HL-60/S4 treated with phorbol 12-myristate 13-acetate at 8.2 ng/mL for 4 days and 3 days (cell line): Measurements from ENCODE around the gene ZFAND2A.
"Not testable (repeated sequence)": the region's sequence is repeated elsewhere in the genome, so short reads cannot be mapped to it uniquely, and the experiment has no call there.

Experiments used
- in situ Hi-C: fragments of 300-500 bp; cut with MboI; formaldehyde crosslinking; loops from 2 replicates; pipeline ENCODE4 v1.15.0; 2022; ENCODE audit warnings: low sequenced_read_pairs

ZFAND2A gene

DNA sequence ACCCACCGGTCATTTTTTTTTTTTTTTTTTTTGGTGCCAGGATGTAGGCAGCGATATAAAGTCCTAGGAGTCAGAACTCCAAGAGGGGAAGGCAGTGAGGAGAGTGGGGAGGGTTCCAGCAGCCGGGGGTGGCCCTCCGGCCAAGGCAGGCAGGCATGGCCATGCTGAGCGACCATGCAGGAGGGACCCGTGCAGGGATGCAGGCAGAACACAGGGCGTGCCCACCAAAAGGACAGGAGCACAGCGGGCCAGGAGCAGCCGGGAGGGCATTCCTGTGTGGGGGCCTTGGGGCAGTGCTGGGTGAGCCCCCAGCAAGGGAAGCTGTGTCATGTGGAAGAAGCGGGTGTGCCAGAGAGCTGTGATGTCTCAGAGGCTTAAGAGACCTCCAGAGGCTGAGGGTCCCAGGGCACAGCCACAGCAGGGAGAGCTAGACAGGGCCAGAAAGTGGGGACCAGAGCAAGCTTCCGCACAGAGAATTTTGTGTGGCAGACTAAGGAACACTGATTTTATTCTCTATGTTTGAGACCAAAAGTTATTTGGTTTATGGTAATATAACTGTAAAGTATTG is 5.7 kb downstream of the ZFAND2A start:
- in situ Hi-C loops: no loop called here

DNA sequence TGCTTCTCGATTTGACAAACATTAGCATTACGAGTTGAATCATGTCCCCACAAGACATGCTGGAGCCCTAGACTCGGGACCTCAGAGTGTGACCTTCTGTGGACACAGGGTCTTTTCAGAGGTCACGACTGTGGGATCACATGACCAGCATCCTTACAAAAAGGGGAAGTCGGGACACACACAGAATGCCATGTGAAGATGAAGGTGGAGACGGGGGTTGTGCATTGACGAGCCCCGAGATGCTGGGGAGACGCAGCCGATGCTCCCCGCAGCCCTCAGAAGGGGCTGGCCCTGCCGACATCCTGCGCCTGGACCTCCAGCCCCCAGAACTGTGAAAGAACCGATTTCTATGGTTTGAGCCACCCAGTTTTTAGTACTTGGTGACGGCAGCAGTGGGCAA is 7.5 kb downstream of the ZFAND2A start:
- in situ Hi-C loops: no loop called here

DNA sequence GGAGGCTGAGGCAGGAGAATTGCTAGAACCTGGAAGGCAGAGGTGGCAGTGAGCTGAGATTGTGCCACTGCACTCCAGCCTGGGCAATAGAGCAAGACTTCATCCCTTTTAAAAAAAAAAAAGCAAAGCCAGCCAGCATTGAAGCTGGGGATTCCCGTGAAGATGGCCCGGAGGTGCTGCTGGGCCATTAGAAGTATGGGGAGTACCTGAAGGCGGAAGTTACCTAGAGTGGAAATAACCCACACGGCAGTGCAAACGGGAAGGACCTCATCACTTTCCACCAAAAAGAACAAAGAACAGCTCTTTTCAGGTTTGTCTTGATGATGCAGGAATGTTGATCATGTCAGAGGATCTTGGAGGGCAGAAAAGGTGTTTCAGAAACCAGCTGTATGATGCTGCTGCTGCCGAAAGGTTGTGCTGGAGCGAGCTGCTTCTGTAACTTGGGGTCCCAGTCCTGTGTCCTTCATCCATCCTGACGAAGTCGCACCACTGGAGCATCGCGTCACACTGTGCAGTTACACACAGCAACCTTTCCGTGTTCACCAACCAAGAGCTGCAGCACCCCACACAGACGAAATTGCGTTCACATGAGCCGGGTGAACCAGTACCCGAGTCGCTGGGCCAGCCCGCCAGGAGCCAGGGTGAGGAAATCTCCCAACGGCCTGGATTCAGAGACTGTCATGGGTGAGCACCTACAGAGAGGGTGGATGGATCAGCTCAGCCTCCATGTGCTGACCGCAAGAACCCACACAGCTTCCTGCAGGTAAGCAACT is 8.2 kb downstream of the ZFAND2A start:
- in situ Hi-C loops: no loop called here

DNA sequence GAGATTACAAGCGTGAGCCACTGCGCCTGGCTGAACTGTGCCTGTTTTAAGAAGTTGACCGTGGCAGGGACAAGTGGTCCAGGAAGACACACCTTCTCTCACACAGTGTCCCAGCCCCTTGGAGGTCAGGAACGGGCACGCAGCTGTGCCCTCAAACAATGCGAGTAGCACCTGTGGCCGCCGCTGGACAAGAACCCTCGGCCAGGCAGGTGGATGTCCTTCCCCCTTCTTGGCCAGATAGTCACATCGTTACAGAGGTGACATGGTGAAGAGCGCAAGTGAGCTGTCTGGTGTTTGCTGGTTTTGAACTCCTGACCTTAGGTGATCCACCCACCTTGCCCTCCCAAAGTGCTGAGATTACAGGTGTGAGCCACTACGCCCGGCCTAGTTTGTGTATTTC is 8.8 kb downstream of the ZFAND2A start:
- in situ Hi-C loops: no loop called here

DNA sequence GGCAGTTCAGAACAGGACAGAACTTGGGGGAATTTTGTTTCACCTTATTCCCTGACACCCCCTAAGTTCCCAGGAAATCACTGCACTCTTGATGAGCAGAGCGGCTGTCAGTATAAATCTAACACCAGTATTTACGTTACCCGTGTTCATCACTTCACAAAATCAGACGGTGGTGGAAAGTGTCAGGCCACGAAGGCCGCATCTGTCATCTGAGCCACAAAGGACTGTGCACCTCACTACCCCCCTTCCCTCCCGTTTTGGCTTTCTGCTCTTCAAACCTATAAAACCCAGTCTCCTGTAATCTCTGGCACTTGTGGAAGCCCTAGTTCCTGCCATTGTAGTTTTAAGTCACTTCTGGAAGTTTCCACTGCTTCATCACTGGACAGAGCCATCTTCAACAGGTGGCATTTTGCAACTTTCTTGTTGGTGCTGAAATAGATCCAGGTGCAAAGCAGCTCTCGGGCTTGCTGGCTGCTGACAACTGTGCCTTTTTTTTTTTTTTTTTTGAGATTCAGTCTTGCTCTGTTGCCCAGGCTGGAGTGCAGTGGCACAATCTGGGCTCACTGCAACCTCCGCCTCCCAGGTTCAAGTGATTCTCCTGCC is 9.5 kb downstream of the ZFAND2A start:
- in situ Hi-C loops: no loop called here

DNA sequence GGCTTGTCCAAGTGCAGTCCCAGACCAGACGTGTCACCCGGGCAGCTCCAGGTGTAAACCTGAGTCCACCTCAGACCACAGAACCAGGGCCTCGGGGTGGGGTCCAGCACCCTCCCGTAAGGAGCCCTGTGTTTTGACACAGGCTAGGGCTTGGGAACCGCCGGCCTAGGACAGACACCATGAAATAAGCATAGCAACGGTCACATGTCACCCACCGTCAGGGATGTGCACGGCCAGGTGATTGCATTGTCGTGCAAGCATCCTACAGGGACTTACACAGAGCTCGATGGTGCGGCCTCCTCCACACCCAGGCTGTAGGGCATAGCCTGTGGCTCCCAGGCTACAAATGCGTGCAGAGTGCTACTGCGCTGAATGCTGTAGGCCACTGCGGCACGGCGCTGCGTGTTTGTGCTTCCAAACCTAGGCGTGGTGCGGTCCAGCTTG is 10.6 kb downstream of the ZFAND2A start:
- in situ Hi-C loops: no loop called here

DNA sequence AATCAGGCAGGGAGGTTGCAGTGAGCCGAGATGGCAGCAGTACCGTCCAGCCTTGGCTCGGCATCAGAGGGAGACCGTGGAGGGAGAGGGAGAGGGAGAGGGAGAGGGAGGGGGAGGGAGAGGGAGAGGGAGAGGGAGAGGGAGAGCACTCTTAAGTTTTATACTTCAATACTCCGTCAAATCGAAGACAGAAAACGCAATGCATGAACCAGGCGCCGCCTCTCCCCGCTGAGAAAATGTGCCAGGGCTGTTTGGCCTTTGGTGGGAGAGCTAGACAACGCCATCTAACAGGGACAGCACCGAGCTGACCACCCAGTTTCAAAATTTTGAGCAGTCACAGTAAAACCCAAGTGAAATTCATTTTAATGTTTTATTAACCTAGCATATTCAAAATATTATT is 12.1 kb downstream of the ZFAND2A start:
- in situ Hi-C loops: not testable (repeated sequence)

DNA sequence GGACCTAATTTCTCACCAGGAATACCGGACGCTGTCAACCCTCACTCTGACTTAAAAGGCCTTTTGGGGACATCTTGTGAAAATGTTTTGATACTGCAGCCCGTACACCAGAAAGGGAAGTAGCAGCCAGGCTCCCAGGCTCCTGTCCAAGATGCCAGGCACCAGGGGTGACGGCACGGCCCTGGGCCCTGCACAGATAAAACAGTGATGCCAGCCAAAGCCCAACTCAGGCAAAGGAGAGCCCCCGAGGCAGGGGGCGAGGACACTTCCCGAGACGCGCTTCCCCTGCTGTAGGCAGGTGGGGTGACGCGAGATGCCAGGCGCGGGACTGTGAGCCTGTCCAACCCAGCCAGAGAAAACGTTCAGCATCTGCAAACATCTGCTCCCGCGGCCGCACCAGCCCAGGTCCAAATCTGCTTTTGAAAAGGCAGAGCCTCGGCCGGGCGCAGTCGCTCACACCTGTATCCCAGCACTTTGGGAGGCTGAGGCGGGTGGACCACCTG is 15.7 kb downstream of the ZFAND2A start:
- in situ Hi-C loops: no loop called here

DNA sequence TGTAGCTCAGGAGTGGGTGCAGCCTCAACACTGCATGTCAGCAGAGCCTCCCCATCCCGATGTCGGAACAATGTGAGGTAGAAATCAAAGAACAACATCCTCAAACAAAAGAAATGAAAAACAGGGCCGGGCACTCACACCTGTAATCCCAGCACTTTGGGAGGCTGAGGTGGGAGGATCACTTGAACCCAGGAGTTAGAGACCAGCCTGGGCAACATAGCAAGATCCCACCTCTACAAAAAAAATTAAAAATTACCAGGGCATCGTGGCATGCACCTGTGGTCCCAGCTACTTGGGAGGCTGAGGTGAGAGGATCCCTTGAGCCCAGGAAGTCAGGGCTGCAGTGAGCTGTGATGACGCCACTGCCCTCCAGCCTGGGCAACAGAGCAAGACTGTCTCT is 17.0 kb downstream of the ZFAND2A start:
- in situ Hi-C loops: not testable (repeated sequence)

DNA sequence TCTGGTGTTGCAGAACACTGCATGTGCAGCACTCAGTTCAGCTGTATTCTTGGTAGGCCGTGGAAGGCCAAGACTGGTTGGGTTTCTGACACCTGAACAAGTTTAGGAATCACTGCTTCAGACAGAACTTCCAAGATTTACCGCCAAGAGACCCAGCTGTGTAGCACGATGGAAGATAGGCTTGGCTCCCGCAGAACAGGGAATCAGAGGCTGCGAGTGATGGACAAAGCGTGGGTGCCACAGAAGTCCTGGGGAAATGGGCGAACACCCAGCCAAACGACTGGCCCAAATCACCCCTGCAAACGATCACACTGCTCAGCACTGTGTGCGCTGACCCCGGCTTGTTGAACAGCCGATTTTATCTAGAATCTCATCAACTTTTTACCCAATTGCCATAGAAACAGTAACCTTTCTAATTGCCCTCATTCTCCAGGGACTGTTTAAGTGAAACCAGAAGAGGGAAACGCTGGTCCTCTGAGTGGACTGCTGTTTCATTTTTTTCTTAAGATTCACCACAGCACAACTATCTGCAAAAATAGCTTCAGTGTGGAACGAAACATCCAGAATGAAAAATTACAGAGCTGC is 17.9 kb downstream of the ZFAND2A start:
- in situ Hi-C loops: no loop called here

DNA sequence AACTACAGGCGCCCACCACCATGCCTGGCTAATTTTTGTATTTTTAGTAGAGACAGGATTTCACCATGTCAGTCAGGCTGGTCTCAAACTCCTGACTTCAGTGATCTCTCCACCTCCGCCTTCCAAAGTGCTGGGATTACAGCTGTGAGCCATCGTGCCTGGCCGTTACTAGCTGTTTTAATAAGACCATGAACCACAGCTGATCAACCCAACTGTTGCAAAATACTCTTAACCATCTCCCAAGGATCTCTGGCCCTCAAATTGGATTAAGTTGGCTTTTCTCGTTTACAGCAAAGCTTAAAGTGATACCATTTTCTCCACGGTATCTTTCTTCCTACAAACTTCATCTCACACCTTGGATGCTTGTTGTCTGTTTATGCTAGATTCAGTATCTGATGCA is 18.3 kb downstream of the ZFAND2A start:
- in situ Hi-C loops: no loop called here

DNA sequence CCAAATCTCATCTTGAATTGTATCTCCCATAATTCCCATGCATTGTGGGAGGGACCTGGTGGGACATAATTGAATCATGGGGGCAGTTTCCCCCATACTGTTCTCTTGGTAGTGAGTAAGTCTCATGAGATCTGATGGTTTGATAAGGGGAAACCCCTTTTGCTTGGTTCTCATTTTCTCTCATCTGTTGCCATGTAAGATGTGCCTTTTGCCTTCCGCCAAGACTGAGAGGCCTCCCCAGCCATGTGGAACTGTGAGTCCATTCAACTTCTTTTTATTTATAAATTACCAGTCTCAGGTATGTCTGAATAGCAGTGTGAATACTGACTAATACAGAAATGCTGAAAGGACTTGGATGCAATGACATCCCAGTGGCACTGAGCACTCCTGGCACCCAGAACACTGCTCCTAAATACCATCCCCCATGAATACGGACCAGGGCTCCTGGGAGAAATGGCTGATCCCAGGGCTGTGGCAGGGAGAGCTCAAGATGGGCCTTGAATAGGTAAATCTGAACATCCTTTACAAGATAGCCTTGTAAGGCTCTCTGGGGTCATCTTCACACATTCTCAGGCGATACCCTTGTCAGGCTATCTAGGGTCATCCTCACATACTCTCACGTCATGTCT is 19.4 kb downstream of the ZFAND2A start:
- in situ Hi-C loops: no loop called here

DNA sequence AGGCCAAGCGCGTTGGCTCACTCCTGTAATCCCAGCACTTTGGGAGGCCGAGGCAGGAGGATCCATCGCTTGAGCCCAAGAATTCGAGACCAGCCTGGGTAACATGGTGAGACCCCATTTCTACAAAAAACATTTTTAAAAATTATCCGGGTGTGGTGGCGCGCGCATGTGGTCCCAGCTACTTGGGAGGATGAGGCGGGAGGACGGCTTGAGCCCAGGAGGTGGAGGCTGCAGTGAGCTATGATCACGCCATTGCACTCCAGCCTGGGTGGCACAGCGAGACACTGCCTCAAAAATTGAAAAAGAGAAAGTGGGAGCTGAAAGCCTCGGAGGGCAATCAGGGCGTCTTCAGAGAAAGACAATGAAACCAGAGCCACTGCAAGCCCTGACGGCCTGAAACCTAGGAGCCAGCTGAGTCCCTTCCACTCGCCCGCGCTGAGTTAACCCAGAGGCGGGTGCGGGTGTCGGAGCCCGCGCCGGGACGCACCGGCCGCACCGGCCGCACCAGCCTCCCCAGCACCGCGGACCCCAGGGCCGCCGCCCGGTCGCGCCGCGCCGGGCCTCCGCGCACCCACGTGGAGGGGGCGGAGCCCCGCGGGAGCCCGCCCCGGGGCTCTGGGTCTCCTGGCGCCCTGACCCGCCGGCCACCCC is 22.4 kb downstream of the ZFAND2A start:
- in situ Hi-C loops: no loop called here

DNA sequence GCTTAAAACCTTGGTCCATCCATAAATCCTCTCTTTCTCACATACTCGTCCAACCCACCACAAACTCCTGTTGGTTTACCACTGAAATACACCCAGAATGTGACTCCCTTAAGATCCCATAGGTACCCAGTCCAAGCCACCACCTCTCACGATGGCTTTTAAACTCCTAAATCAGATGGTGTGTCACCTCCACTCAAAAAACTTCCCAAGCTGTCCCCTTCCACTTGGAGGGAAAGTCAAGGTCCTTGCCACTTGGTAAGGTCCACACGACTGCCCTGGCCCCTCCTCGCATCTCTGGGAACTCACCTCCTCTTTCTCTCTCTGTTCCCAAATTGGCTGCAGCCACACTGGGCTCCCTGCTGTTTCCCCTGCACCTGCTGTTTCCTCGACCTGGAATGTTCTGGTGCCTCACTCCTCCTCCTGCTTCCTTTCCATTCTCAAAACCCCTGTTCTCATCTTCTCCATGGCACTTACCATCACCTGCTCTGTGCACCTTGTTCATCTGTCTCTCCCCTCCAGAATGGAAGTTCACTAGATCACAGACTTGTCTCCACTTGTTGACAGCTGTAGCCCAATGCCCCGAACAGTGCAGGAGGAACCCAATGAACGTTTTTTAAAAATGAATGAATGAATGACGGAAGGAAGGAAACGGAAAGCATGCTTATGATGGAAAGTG is 23.0 kb downstream of the ZFAND2A start:
- in situ Hi-C loops: no loop called here

DNA sequence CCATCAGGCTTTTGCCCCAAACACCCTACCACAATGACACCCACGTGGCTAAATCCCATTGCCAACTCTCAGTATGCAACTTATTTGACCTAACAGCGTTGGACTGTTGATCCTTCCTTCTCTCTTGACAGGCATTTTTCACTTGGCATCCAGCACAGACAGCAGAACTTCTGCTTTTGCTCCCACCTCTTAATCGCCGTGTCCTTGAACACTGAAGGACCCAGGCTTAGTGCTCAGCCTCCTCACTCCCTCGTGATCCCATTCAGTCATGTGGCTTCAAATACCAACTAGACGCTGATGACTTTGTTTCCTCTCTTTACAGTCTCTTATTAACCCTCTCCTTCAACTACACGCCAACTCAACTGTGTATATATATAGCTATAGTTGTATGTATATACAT is 25.0 kb downstream of the ZFAND2A start:
- in situ Hi-C loops: no loop called here

DNA sequence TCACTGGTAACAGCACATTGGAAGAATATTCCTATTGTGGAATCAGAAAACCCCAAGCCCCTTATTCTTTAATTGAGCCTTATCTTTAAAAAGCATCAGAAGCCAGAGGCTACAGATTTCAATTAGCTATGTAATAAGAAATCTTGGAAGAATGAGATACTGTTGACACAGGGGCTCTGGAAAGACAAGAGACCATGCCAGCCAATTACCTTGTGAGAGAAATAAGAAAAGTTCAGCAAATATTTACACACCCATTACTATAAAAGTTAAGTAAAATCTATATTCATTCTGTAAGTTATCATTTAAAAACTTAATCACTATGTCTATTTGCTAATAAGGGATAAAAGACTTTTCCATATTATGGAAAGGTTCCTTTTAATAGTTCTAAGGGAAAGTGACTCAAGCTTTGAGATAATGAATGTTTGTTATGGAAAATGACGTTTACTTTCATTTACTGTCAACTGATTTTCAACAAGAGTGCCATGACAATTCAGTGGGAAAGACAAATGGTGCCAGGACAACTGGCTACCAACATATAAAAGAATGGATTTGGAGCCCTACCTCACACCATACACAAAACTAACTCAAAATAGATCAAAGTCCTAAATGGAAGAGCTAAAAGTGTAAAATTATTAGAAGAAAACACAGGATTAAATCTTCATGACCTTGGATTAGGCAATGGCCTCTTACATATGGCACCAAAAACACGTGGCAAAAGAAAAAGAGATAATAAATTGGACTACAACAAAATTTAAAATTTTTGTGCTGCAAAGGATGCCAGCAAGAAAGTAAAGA is 28.3 kb downstream of the ZFAND2A start:
- in situ Hi-C loops: no loop called here

DNA sequence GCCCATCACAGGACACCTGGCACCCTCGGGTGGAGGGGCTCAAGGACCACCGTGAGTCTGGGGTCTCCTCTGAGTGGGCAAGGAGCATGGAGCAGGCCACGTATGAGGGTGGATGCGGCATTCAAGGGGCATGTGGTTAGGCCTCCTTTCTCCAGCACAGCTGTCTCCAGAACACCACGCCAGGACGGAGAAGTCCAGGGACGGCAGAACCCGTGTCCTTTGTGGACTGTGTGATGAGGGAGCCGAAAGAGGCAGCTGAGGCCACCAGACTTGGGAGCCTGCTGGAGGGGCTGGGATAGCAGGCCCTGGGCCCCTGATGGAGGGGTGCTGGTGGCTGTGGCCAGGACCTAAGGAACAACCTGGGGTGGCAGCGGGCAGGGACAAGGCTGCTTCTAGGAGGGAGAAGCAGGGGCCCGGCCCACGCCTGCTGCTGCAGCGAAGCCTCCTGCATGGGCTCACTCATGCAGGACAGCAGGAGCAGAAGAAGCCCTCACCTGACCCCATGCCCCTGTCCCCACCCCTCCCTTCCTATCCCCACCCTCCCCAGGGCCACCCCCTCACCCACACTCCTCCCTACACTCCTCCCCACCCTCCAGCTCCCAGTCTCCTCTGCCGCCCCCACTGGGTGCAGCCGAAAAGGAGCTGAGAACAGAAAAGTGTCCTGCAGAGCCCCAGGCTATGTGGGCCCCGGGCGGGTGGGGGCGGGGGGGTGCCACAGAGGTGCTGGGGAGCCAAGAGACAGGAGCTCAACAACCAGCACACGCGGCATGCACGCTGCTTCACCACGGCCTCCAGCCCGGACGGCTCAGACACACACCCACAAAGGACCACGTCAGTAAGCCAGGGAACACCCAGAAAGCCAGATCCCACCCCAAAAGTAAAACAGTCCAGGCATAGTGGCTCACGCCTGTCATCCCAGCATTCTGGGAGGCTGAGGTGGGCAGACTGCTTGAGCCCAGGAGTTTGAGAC is 29.7 kb downstream of the ZFAND2A start:
- in situ Hi-C loops: no loop called here

DNA sequence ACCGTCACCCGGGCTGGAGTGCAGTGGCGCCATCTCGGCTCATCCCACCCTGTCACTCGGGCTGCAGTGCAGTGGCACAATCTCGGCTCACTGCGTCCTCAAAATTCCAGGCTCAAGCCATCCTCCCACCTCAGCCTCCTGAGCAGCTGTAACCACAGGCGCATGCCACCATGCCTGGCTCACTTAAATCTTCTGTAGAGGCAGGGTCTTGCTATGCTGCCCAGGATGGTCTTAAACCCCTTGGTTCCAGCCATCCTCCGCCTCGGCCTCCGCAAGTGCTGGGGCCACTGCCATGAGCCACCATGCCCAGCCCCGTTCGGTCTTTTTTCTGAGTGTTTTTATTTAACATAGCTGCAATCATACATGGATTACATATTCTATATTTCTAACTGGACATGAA is 30.6 kb downstream of the ZFAND2A start:
- in situ Hi-C loops: no loop called here
